HL-60 (cell line): ENCODE measurements around the gene FGFR3.

Experiments
- DNase-seq, 2 experiments: peaks; one replicate each; pipeline ENCODE4 v3.0.0-alpha.2; 2010 to 2020; ENCODE audit warnings: low read depth in 1 of 2, low spot score in 1 of 2
- H3K27ac ChIP-seq: fragments of 250-450 bp; sonication (Bioruptor Pico); replicated peaks from 2 replicates; pipeline ENCODE4 v1.5.1; 2020; ENCODE audit warnings: mild to moderate bottlenecking, moderate library complexity
- H3K27me3 ChIP-seq: fragments of 250-450 bp; sonication (Bioruptor Pico); 2 replicates; pipeline ENCODE4 v1.5.1; 2021; ENCODE audit warnings: mild to moderate bottlenecking, moderate library complexity; ENCODE audit not compliant: insufficient read depth, poor library complexity, severe bottlenecking
- H3K4me3 ChIP-seq: replicated peaks from 2 replicates; pipeline ENCODE4 v1.5.1; 2011; ENCODE audit warnings: mild to moderate bottlenecking, control low read depth, low read length; ENCODE audit not compliant: insufficient read depth
- CTCF ChIP-seq: IDR thresholded peaks from one replicate; pipeline ENCODE4 v1.5.1; 2011; ENCODE audit warnings: low read length, control low read depth, inconsistent platforms; ENCODE audit not compliant: insufficient read depth
- GABPA ChIP-seq: IDR thresholded peaks from 2 replicates; pipeline ENCODE4 v1.6.1; 2012; ENCODE audit warnings: low read depth
- POLR2AphosphoS5 ChIP-seq: IDR thresholded peaks from 2 replicates; pipeline ENCODE4 v1.6.1; 2012; ENCODE audit warnings: low read depth
- SPI1 ChIP-seq: IDR thresholded peaks from 2 replicates; pipeline ENCODE4 v1.6.1; 2012; ENCODE audit warnings: low read depth, mild to moderate bottlenecking, borderline replicate concordance
- TF ChIP-seq, protein P1 (sequence below): IDR thresholded peaks from 2 replicates; pipeline ENCODE4 v1.6.1; 2012; ENCODE audit warnings: low read depth; ENCODE audit not compliant: insufficient replicate concordance

The FGFR3 gene

GRCh38 chr4:1804638-1805492, 11.8 kb downstream of the FGFR3 start:
- no peak overlapping the region for H3K4me3 ChIP-seq
- no peak for TF ChIP-seq GABPA
- TF ChIP-seq, protein P1, sequence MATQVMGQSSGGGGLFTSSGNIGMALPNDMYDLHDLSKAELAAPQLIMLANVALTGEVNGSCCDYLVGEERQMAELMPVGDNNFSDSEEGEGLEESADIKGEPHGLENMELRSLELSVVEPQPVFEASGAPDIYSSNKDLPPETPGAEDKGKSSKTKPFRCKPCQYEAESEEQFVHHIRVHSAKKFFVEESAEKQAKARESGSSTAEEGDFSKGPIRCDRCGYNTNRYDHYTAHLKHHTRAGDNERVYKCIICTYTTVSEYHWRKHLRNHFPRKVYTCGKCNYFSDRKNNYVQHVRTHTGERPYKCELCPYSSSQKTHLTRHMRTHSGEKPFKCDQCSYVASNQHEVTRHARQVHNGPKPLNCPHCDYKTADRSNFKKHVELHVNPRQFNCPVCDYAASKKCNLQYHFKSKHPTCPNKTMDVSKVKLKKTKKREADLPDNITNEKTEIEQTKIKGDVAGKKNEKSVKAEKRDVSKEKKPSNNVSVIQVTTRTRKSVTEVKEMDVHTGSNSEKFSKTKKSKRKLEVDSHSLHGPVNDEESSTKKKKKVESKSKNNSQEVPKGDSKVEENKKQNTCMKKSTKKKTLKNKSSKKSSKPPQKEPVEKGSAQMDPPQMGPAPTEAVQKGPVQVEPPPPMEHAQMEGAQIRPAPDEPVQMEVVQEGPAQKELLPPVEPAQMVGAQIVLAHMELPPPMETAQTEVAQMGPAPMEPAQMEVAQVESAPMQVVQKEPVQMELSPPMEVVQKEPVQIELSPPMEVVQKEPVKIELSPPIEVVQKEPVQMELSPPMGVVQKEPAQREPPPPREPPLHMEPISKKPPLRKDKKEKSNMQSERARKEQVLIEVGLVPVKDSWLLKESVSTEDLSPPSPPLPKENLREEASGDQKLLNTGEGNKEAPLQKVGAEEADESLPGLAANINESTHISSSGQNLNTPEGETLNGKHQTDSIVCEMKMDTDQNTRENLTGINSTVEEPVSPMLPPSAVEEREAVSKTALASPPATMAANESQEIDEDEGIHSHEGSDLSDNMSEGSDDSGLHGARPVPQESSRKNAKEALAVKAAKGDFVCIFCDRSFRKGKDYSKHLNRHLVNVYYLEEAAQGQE, result no peak
- no peak for TF ChIP-seq CTCF
- TF ChIP-seq POLR2AphosphoS5, result no peak
- no peak for TF ChIP-seq SPI1
- no peak for DNase-seq
- no peak overlapping the region for H3K27ac ChIP-seq
- peaks cover 4% of the 10 kb centered on the region for H3K27me3 ChIP-seq

DNA sequence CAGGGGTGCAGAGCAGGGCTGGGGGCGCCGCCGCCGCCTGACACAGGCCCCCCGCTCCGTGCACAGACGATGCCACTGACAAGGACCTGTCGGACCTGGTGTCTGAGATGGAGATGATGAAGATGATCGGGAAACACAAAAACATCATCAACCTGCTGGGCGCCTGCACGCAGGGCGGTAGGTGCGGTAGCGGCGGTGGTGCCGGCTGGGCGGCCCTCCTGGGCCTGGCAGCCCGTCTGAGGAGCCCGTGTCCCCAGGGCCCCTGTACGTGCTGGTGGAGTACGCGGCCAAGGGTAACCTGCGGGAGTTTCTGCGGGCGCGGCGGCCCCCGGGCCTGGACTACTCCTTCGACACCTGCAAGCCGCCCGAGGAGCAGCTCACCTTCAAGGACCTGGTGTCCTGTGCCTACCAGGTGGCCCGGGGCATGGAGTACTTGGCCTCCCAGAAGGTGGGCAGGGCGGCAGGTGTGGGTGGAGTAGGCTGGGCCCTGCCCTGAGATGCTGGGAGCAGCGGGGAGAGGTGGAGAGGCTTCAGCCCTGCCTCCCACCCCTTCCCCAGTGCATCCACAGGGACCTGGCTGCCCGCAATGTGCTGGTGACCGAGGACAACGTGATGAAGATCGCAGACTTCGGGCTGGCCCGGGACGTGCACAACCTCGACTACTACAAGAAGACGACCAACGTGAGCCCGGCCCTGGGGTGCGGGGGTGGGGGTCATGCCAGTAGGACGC, 12.6 kb downstream of the FGFR3 start:
- H3K27me3 ChIP-seq, result peaks cover 3% of the 10 kb centered on the region
- TF ChIP-seq, protein P1, result no peak
- no peak for TF ChIP-seq CTCF
- no peak for TF ChIP-seq POLR2AphosphoS5
- TF ChIP-seq GABPA, result no peak
- TF ChIP-seq SPI1, result no peak
- no peak for DNase-seq
- H3K27ac ChIP-seq, result no peak overlapping the region
- H3K4me3 ChIP-seq, result no peak overlapping the region

DNA sequence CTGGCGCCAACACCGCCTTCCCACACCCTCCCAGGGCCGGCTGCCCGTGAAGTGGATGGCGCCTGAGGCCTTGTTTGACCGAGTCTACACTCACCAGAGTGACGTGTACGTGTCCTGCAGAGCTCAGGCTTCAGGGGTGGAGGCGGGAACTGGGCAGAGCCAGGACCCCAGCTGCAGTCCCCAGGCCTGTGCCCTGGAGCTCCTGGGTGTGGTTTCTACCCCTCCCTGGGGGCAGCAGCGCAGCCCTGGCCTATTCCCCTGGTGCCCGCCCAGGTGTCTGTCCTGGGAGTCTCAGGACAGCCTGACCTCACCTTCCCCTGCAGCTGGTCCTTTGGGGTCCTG, 13.1 kb downstream of the FGFR3 start:
- TF ChIP-seq GABPA (no peak), POLR2AphosphoS5 (no peak), CTCF (no peak)
- TF ChIP-seq, protein P1, result no peak
- no peak for DNase-seq
- H3K27ac ChIP-seq, result no peak overlapping the region
- no peaks in the 10 kb centered on the region for H3K27me3 ChIP-seq
- no peak overlapping the region for H3K4me3 ChIP-seq
